Measurements from ENCODE around the gene GRAMD2A. TPM values are rescaled to one million over a fixed set of nuclear protein-coding genes. Genes with fewer than 3 reads are reported as not detected.

Gene GRAMD2A
- total RNA-seq, 4 donors from 2014 or later: 1.1 to 2.9 (median 2.2) TPM

GRCh38 chr15:72168808-72169190 lies 28.8 kb downstream of the GRAMD2A start:
- TF ChIP-seq POLR2A (IDR thresholded peaks at IDR 0.05) (no peak), EP300 (IDR thresholded peaks at IDR 0.05) (no peak), CTCF (IDR thresholded peaks at IDR 0.05) (no peak)
- Histone ChIP-seq H3K4me1 (peaks cover 0 to 19% (median 15%) of the 10 kb centered on the region in 4 donors), H3K36me3 (no peaks in the 10 kb centered on the region), H3K27ac (no peak overlapping the region), H3K4me3 (no peak overlapping the region), H3K9me3 (no peaks in the 10 kb centered on the region), H3K27me3 (no peaks in the 10 kb centered on the region)
- DNase-seq (ENCODE audit: low spot score in 2 of 2): no peak
- 48% methylated on average over 4 of the region's 4 CpGs for WGBS, 2 donors

GRCh38 chr15:72168131-72168807 lies 29.3 kb downstream of the GRAMD2A start:
- peaks cover 0 to 19% (median 15%) of the 10 kb centered on the region in 4 donors for H3K4me1 ChIP-seq
- H3K27ac ChIP-seq: no peak overlapping the region
- no peak for DNase-seq (ENCODE audit: low spot score in 2 of 2)
- no peak overlapping the region for H3K4me3 ChIP-seq
- H3K27me3 ChIP-seq: no peaks in the 10 kb centered on the region
- no peaks in the 10 kb centered on the region for H3K36me3 ChIP-seq
- no peaks in the 10 kb centered on the region for H3K9me3 ChIP-seq
- TF ChIP-seq EP300 (IDR thresholded peaks at IDR 0.05): no peak
- TF ChIP-seq CTCF (IDR thresholded peaks at IDR 0.05): no peak
- TF ChIP-seq POLR2A (IDR thresholded peaks at IDR 0.05): no peak
- 36 to 38% methylated on average over 7 of the region's 7 CpGs for WGBS, 2 donors

- Histone ChIP-seq H3K4me1 (peaks cover 0 to 24% (median 16%) of the 10 kb centered on the region in 4 donors), H3K4me3 (no peak overlapping the region), H3K36me3 (no peaks in the 10 kb centered on the region), H3K27ac (no peak overlapping the region), H3K27me3 (no peaks in the 10 kb centered on the region), H3K9me3 (no peaks in the 10 kb centered on the region)
- 90 to 95% methylated on average over 6 of the region's 6 CpGs for WGBS, 2 donors
- TF ChIP-seq POLR2A (IDR thresholded peaks at IDR 0.05) (no peak), EP300 (IDR thresholded peaks at IDR 0.05) (no peak), CTCF (IDR thresholded peaks at IDR 0.05) (no peak)
- no peak for DNase-seq (ENCODE audit: low spot score in 2 of 2)
Measured at GRCh38 chr15:72167445-72167844, 30.1 kb downstream of the GRAMD2A start.

- WGBS, 2 donors: 89 to 94% methylated on average over 5 of the region's 5 CpGs
- no peaks in the 10 kb centered on the region for H3K9me3 ChIP-seq
- no peak for DNase-seq (ENCODE audit: low spot score in 2 of 2)
- TF ChIP-seq POLR2A (IDR thresholded peaks at IDR 0.05) (no peak), CTCF (IDR thresholded peaks at IDR 0.05) (no peak), EP300 (IDR thresholded peaks at IDR 0.05) (no peak)
- no peak overlapping the region for H3K27ac ChIP-seq
- H3K4me3 ChIP-seq: no peak overlapping the region
- peaks cover 0 to 30% (median 20%) of the 10 kb centered on the region in 4 donors for H3K4me1 ChIP-seq
- no peaks in the 10 kb centered on the region for H3K36me3 ChIP-seq
- H3K27me3 ChIP-seq: no peaks in the 10 kb centered on the region
Measured at GRCh38 chr15:72166716-72167417, 30.7 kb downstream of the GRAMD2A start.

- TF ChIP-seq CTCF (IDR thresholded peaks at IDR 0.05) (no peak), POLR2A (IDR thresholded peaks at IDR 0.05) (no peak), EP300 (IDR thresholded peaks at IDR 0.05) (no peak)
- DNase-seq (ENCODE audit: low spot score in 2 of 2): no peak
- H3K27ac ChIP-seq: no peak overlapping the region
- no peaks in the 10 kb centered on the region for H3K36me3 ChIP-seq
- 70 to 80% methylated on average over 4 of the region's 4 CpGs for WGBS, 2 donors
- no peaks in the 10 kb centered on the region for H3K9me3 ChIP-seq
- H3K4me3 ChIP-seq: no peak overlapping the region
- no peaks in the 10 kb centered on the region for H3K27me3 ChIP-seq
- peaks cover 0 to 32% (median 13%) of the 10 kb centered on the region in 4 donors for H3K4me1 ChIP-seq
Measured at GRCh38 chr15:72163719-72164118, 33.9 kb downstream of the GRAMD2A start.

Measured in tibial nerve (tissue), 4 donors.